Sigmoid colon (tissue), 4 donors: Measurements from ENCODE around the gene SDK2.

Source experiments
- CTCF ChIP-seq, 4 experiments: fragments of 450-650 bp in 3 of 4; fragments of 200-600 bp in 1 of 4; IDR thresholded peaks; one replicate each; pipeline ENCODE4 v1.5.1; 2016 to 2019; ENCODE audit warnings: antibody characterized with exemption in 4 of 4, mild to moderate bottlenecking in 3 of 4, moderate library complexity in 2 of 4
- EP300 ChIP-seq, 4 donors: sonication (generic); formaldehyde crosslinking; IDR thresholded peaks; one replicate each; pipeline ENCODE4 v1.6.1; 2017; ENCODE audit warnings: antibody characterized with exemption in 4 of 4
- POLR2A ChIP-seq, 2 donors: fragments of 450-650 bp; IDR thresholded peaks; one replicate each; pipeline ENCODE4 v1.6.1; 2016; ENCODE audit warnings: antibody characterized with exemption in 2 of 2, mild to moderate bottlenecking in 2 of 2, moderate library complexity in 2 of 2
- POLR2AphosphoS5 ChIP-seq, 4 donors: sonication (generic); formaldehyde crosslinking; IDR thresholded peaks; one replicate each; pipeline ENCODE4 v1.6.1; 2017; ENCODE audit warnings: antibody characterized with exemption in 4 of 4

GRCh38 chr17:73588301-73588846 is 55.9 kb downstream of the SDK2 start:
- TF ChIP-seq POLR2A (IDR thresholded peaks at IDR 0.05) (no peak), CTCF (IDR thresholded peaks at IDR 0.05) (no peak), POLR2AphosphoS5 (IDR thresholded peaks at IDR 0.05) (no peak), EP300 (IDR thresholded peaks at IDR 0.05) (no peak)
